MM.1S (cell line): ENCODE measurements around the gene SCN2A.

Experiments used
- CTCF ChIP-seq: fragments of 300-600 bp; sonication (generic); IDR thresholded peaks from 2 replicates; pipeline ENCODE4 v1.5.1; 2016; ENCODE audit warnings: antibody characterized with exemption, low read length, mixed read lengths
- EZH2 ChIP-seq: fragments of 300-600 bp; sonication (generic); optimal IDR thresholded peaks from 2 replicates; pipeline ENCODE3; 2017; ENCODE audit warnings: low read depth, mild to moderate bottlenecking, antibody characterized with exemption, low read length, mixed read lengths
- EZH2phosphoT487 ChIP-seq: fragments of 300-600 bp; sonication (generic); IDR thresholded peaks from 2 replicates; pipeline ENCODE4 v1.6.1; 2018; ENCODE audit warnings: antibody characterized with exemption, low read length

GRCh38 chr2:165369898-165370296, 130.7 kb downstream of the SCN2A start:
- TF ChIP-seq EZH2phosphoT487 (no peak), EZH2 (no peak), CTCF (no peak)
